ENCODE data around the gene NSUN7.
A peak's percentile ranks its signal among the peaks of the same experiment; 100 is the strongest.
"Not testable (repeated sequence)": the region's sequence is repeated elsewhere in the genome, so short reads cannot be mapped to it uniquely, and the experiment has no call there.

Gene NSUN7

DNA sequence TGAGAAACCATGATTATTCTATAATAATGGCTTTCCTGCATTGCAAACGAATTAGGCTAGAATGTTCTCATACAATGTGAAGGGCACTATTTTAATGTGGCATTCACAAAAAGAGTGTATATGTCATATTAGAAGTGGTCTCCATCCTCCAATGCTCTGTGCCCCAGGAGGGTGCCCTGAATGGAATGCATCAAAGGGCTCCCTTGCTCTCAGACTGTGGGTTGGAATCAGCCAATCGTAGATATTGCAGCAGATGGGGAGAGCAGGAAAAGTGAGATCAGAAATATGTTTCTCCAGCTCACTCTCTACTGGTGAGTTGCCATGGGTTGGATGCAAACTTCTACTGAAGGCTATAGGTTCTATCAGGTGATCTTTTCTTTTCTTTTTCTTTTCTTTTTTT is 11.9 kb upstream of the NSUN7 start:
- no peak for DNase-seq (ENCODE audit: low spot score)

DNA sequence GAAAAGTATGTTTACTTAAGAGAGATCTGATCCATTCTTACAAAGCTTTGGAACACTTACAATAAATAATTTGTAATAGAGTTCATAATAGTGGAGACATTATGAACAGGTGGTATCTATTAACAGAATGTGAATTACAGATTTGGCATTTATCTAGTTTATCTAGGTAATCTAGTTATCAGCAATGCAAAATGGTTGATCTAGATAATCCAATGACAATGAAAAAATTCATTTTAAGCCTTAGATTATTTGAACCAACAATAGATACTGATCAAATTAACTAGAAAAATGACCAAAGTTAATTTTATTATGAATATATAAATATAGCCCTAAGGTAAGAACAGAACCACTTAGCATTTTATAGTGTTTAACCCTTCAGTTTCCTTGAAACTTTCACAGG is 10.4 kb upstream of the NSUN7 start:
- DNase-seq (ENCODE audit: low spot score) = no peak

DNA sequence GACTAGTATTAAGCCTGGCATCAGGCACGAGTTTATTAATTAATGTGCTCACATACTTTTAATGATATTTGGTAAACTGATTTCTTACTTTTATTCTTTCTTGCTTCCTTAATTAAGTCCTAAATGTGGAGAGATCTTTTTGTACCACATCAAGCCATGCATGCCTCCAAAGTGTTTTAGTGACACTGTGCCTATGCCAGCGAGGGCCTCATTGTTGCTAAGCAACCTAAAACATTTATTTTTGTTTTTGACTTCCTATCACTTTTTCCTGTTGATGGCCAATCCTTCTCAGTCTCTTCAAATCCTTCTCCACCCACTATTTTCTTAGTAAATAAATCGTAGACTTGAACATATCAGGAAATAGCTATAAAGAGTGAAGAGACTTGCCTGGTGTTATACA is 5.5 kb upstream of the NSUN7 start:
- DNase-seq (ENCODE audit: low spot score) = no peak

DNA sequence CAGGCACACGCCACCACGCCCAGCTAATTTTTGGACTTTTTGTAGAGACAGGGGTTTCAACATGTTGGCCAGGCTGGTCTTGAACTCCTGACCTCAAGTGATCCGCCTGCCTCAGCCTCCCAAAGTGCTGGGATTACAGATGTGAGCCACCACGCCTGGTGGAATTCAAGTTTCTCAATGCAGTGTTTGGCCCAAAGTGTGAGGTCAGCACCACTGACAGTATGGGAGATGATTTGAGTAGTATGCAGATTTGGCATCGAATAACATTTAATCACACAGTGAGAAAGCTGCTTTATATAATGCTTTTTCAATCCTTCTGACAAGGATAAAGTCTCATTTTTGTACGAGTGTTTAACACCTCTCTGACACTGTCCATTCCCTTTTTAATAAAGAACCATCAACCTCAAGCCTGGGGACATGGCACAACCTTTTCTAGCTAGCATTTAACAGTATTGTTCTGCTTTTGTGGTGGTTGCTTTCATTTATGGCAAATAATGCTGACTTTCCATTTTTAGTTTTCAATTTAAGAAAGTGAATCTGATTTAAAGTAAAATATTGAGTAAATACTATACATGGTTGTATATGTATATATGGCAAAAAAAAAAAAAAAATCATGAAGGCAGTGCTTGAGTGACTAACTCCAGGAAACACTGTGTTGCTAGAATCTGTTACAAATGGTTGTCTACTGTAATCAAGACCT is 4.3 kb upstream of the NSUN7 start:
- no peak for DNase-seq (ENCODE audit: low spot score)

DNA sequence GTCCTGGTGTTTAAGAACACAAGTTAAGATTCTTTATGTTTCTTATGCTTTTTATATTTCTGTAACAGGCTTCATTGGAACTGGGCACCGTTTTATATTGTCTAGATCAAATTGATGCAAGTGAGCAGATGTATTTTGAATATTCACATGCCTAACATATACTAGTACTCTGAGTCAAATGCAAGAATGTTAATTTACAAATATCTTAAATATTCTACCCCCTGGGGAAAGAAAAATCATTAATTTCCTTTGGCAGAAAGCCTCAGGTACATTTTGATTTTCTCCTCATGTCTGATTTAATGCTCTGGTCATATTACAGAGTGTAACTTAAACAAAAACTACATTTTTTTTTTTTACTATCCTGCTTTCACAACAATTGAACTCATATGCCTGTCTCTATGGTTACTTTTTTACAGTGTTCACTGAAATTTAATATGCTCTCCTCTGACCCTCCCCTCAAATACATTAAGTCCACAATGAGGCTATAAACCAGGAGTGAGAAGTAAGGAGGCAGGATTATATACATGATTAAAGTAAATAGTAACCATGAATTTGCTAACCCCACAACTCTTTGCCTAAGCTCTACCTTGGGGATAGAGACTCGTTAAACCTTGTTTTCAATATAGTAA is 2.4 kb upstream of the NSUN7 start:
- DNase-seq (ENCODE audit: low spot score) = no peak

DNA sequence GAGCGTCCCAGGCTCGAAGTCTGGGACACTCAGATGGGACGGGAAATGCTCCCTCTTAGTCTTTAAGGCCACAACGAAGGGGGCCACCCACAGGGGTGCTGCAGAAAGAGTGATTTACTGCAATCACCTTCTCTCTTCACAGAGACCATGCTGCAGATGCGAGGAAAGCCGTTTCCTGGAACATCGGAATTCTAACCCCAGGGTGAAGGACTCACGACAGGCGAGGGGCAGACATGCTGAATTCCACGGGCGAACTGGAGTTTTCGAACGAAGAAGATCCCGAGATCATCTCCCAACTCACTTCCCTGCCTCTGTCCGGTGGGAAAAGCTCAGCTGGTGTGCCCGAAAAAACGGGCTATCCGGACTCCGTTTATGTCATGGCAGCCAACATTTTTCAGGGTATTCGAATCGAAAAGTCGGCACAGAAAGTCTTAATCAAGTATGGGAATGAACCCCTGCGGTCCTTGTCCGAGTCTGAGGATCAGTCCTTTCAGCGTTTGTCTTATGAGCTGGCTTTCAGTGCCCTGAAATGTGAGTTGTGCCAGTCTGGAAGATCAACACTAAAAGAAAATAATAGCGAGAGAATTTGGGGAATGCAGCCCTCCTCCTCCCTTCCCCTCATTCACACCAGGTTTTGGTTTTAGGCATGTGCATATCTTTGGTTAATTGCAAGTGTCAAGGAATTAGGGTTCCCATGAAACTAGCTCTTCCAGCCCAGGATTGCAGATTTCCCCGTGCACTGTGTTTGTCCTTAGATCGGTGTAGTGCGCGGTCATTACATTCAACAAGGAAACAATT is 905 bp downstream of the NSUN7 start:
- no peak for DNase-seq (ENCODE audit: low spot score)

DNA sequence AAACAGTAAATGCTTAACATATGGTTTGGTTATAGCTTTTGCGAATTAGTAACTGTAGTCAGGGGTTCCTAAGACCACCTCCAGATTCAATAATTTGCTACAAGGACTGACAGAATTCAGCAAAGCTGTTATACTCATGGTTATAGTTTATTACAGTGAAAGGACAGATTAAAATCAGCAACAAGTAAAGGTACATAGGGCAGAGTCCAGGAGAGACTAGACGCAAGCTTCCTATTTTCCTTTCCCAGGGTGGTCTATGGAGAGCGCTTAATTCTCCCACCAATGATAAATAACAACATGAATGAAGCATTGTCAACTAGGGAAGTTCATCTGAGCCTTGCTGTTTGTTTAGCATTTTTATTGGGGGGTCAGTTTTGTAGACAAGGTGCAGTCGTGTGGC is 5.9 kb downstream of the NSUN7 start:
- DNase-seq (ENCODE audit: low spot score) = no peak

DNA sequence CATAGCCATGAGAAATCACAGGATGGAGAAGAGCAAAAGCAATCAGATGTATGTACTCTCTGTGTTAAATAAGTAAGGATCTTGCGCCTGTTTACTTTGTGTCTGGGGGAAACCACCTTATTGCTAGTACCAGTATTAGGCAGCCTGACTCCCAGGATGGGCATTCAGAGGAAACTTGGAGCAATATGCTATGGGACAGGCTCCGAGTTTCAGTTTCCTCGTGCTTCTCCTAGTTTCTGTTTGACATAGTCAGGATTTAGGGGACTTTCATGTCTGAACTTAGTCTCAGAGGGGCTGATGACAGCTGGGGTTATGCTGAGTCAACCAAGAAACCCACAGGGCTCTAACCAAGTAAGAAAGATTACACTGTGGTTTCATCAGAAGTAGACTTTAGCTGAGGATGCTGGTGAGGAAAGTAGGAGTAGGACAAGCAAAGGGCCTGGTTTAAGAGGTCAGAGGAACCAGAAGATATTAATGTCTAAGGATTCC is 13.5 kb downstream of the NSUN7 start:
- DNase-seq (ENCODE audit: low spot score) = no peak

DNA sequence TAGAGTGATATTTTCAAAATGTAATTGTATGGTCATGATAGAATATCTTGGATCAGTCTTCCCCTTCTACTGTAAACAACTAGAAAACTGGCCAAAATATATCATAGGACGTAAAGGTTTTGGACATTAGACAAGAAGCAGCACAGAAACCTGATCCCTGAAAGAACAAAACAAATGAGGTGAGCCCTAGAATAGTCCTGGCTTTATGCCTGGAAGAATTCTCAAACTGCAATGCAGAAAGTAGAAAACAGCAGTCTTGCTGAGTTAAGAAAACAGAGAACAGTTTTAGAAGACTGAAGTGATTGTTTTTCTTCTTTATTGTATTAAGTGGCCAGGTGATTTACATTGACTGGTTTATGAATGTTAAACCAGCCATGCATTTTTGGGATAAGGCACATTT is 19.5 kb downstream of the NSUN7 start:
- DNase-seq (ENCODE audit: low spot score) = no peak

DNA sequence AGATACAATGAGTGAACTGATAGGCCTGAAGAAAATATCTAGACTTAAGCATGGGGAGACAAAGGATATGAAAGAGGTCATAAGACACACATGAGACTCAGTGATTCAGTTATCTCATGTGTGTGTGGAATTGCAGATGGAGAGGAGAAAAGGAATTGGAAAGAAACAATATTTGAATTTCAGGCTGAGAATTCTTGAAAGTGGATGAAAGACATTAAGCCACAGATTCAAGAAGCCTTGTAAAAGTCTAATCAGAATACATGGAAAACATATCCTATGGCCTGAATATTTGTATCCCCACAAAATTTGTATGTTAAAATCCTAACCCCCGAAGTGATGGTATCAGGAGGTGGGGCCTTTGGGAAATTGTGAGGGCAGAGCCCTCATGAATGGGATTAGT is 28.3 kb downstream of the NSUN7 start:
- no peak for DNase-seq (ENCODE audit: low spot score)

DNA sequence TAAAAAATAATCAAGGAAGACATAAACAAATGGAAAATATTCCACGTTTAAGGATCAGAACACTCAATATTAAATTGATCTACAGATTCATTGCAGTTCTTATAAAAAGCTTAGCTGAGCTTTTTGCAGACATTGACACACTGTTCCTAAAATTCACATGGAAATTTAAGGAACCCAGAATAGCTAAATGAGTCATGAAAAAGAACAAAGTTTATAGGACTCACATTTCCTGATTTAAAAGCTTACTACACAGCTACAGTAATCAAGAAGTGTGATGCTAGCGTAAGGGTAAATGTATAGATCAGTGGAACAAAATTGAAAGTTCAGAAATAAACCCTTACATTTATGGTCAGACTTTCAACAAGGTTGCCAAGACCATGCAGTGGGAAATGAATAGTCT is 33.1 kb downstream of the NSUN7 start:
- DNase-seq (ENCODE audit: low spot score) = no peak

DNA sequence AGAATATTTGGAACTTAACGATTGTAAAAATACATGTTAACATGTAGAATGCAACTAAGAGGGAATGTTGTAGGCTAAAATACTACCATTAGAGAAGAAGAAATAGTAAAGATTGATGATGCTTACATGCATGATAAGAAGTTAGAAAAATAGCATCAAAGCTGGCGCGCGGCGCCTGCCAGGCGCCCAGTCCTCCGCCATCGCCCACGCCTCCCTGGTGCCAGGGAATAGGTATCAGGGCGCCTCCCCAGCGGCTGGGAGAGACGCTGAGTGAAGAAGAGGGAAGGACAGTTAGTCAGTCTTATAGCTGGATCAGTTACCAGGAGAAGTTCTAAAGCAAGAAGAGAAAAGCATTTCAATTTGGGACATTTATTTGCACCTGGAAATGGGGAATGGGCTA is 36.0 kb downstream of the NSUN7 start:
- DNase-seq (ENCODE audit: low spot score) = no peak

DNA sequence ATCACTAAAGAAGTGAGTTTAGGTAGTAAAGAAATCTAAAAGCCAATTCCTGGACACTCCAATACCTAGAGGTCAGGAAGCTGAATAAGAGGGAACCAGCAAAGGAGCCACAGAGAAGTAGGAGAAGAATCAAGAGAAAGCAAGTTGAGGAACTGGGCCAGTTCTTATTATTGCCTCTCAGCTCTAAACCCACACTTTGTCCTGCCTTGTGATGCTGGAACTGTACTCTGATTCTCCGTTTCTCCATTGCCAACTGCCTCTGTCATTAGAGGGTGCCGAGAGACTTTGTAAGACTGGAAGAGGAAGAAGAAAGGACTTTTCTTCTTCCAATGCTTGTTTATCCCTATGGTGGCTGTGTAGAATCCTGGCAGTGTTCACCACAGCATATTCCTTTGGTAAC is 38.6 kb downstream of the NSUN7 start:
- peak; percentile 10 for DNase-seq (ENCODE audit: low spot score)

DNA sequence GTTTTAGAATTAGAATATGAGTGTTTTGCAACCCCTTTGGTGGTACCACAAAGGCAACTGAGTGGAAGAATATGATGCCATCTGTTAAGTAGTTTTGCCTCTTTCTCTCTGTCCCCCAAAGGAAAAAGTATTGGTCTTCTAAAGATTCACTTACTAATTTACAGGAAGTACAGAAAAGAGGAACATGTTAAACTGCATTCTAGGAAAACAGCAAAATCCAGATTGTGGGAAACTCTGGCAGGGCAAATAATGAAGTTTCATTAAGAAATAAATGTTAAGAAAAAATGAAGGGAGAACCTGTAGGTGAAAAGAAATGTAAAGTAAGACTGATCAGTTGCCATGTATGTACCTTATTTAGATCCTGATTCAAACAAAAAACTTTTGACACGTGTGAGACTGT is 39.3 kb downstream of the NSUN7 start:
- DNase-seq (ENCODE audit: low spot score) = no peak

DNA sequence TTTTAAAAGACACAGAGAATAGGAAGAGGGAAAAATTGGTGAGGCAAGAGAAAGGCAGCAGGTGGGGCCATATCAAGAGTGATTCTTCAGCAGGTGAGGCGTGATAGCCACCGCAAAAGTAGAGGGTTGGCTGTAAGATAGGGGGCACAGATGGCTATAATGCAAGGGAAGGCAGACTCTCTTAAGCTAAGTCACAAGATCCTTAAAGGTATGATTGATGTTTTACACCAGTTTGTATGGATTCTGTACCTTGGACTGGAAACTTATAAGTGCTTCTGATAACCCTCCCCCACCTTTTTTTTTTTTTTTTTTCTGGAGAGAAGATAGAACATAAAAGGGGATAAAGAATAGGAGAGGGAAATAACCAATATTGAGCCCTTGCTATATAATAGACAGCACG is 40.0 kb downstream of the NSUN7 start:
- DNase-seq (ENCODE audit: low spot score) = no peak

DNA sequence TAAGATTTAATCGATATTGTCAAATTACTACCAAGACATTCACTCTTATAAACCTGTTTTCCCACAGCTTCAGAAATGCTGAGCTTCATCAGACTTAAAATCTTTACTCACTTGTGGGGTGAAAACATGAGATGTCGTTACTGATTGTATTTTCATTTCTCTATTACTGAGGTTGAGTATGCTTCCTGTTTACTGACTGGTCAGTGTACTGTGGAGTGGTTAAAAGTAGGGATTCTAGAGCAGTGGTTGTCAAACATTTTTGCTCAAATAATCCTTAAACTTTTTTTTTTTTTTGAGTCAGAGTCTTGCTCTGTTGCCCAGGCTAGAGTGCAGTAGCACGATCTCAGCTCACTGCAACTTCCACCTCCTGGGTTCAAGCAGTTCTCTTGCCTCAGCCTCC is 50.3 kb downstream of the NSUN7 start:
- DNase-seq (ENCODE audit: low spot score) = no peak

DNA sequence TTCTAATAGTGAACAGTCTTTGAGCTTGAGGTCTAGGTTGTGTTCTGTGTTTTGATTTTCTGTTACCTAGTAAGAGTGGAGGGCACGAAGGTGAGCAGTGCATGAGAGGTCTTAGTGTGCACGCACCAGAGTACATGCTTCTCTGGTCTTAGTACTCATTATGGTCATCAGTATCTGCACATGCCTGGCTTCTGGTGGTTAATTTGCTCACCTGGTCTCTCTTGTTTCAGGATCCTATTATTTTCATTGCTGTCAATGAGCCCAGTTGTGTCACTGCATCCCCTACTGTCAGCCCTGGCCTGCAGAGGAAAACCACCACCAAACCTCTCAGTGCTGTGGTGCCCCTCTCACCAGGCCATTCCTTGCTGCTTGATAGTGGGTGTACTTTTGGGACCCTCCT is 54.8 kb downstream of the NSUN7 start:
- DNase-seq (ENCODE audit: low spot score) = no peak

DNA sequence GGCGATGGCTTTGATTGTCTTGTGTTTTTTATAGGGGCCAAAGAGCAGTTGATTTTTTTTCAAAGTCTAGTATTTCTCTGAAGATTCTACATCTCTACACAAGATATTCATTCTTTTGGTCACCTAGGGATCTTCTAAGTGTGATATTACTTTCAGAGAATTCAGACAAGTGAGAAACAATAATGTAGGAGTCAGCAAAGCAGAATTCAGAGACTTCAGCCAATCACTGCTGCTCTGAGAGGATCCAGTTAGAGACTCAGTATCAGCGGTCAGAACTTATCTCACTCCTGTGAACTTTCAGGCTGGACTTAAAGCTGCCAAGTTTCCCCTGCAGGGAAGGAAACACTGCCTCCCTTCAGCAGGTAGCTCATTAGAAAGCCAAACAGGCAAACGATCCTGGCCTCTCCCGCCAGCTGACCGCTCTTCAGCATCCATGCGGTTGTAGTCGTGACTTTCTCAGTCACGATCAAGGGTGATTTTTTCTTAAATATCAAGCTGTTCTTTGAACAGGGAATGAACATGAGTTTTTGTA is 59.2 kb downstream of the NSUN7 start:
- no peak for DNase-seq (ENCODE audit: low spot score)

DNA sequence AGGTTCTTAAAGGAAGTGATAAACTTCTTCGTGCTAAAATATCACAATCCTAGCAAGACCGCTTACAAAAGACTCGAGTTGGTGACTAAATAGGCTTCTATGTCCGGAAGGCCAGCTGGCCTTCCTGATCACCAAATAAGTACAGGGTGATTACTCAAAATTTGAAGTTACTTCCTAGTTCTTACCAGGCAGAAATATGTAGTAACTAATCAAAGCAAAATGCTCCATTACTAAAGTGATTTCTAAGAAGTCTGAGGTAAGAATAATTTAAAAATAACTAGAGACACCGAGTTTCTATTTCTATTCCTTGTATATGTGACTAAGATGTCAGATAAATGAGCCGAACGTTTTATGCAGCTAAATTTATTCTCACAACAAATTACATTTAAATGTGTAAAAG is 62.2 kb downstream of the NSUN7 start:
- DNase-seq (ENCODE audit: low spot score) = no peak

DNA sequence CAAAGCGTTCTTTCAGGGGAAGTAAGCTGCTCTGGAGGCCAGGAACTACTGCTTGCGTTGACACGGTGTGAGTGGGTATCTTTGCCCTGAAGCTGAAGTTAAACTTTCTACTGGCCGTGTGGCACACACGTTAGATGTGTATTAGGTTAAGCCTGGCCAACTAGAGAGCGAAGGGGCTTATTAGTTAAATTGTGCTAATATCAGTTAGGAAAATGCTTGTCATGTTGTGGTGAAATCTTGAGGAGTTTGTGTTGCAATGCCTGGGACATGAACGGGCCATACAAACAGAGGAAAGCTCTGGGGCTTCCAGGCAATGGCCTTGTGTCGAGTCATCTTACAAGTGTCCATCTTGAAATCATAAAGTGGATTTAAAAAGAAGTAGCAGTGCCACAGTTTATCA is 62.6 kb downstream of the NSUN7 start:
- DNase-seq (ENCODE audit: low spot score) = no peak

DNA sequence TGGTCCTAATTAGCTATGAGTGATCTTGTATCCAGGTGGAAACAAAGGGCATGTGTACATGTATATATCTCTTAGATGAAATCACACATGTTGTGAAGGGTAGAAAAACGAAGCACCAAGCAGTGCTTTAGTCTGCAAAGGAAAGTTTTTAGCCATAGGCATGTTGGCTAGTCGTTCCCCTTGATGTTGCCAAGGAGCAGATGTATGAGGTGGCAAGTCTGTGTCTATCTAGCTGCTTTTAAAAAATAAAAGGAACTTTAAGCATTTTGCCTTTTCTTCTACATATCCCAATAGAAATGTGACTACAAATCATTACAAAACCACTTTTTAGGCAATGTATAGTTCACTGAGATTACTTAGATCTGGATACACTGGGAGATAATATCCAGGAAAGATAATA is 63.1 kb downstream of the NSUN7 start:
- no peak for DNase-seq (ENCODE audit: low spot score)

DNA sequence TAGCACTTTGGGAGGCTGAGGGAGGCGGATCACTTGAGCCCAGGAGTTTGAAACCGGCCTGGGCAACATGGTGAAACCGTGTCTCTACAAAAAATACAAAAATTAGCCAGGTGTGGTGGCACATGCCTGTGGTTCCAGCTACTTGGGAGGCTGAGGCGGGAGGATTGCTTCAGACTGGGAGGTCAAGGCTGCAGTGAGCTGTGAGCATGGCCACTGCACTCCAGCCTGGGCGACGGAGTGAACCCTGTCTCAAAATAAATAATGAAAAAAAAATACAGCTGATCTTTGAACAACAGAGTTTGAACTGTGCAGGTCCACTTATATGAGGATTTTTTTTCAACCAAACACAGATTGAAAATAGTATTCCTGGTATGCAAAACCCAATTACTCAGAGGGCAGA is 67.4 kb downstream of the NSUN7 start:
- DNase-seq (ENCODE audit: low spot score) = not testable (repeated sequence)

DNA sequence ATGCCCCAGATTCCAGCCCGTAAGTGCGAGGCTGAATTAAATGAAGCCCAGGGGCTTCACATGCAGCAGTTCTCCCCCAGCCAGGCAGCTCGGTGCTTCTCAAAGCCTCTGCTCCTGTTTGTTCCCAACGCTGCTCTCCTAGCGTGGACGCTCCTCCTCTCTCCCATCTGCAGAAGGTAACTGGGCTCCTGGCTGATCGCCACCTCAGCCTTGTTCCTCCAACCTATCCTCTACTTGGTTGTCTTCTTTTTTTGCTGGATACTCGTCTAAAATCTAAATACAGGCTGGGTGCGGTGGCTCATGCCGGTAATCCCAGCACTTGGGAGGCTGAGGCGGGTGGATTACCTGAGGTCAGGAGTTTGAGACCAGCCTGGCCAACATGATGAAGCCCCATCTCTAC is 70.3 kb downstream of the NSUN7 start:
- DNase-seq (ENCODE audit: low spot score) = no peak
